Osteoblast (primary cell): ENCODE measurements around the gene UTP15. TPM values are rescaled to one million over a fixed set of nuclear protein-coding genes. Genes with fewer than 3 reads are reported as not detected.

Source experiments
- DNase-seq: peaks from one replicate; pipeline ENCODE4 v3.0.0; 2011; ENCODE audit warnings: low spot score, mixed read lengths; ENCODE audit not compliant: insufficient read length; ENCODE audit errors: missing footprints
- H2AFZ ChIP-seq: 2 replicates; pipeline ENCODE4 v1.6.0; 2011; ENCODE audit warnings: mild to moderate bottlenecking, low read length
- H3K27ac ChIP-seq: 2 replicates; pipeline ENCODE4 v1.5.1; 2011; ENCODE audit warnings: mild to moderate bottlenecking, low read depth, low read length, moderate library complexity
- H3K27me3 ChIP-seq: 2 replicates; pipeline ENCODE4 v1.6.0; 2012; ENCODE audit warnings: mild to moderate bottlenecking, control low read depth, inconsistent platforms, low read length, moderate library complexity; ENCODE audit not compliant: insufficient read depth
- H3K36me3 ChIP-seq: 2 replicates; pipeline ENCODE4 v1.5.1; 2011; ENCODE audit warnings: mild to moderate bottlenecking, low read length, control low read depth, moderate library complexity; ENCODE audit not compliant: insufficient read depth
- H3K4me1 ChIP-seq: 2 replicates; pipeline ENCODE4 v1.5.1; 2011; ENCODE audit warnings: mild to moderate bottlenecking, low read length, control low read depth, moderate library complexity; ENCODE audit not compliant: insufficient read depth
- H3K4me2 ChIP-seq: 2 replicates; pipeline ENCODE4 v1.6.0; 2011; ENCODE audit warnings: mild to moderate bottlenecking, low read length; ENCODE audit not compliant: insufficient read depth
- H3K4me3 ChIP-seq: fragments of 200-600 bp; sonication (generic); 3 replicates; pipeline ENCODE4 v1.5.1; 2012; ENCODE audit warnings: mild to moderate bottlenecking, low read length, inconsistent platforms; ENCODE audit not compliant: insufficient read depth
- H3K79me2 ChIP-seq: 2 replicates; pipeline ENCODE4 v1.6.0; 2012; ENCODE audit warnings: mild to moderate bottlenecking, low read length, control low read depth, inconsistent platforms; ENCODE audit not compliant: insufficient read depth
- H3K9me3 ChIP-seq: 2 replicates; pipeline ENCODE4 v1.5.1; 2011; ENCODE audit warnings: low read depth, low read length, control low read depth
- H4K20me1 ChIP-seq: 2 replicates; pipeline ENCODE4 v1.6.0; 2012; ENCODE audit warnings: mild to moderate bottlenecking, low read length, control low read depth; ENCODE audit not compliant: insufficient read depth
- total RNA-seq: library from RNA; depleted of rRNA; stranded (reverse); fragments of >200 nt; gene quantifications from 2 replicates; pipeline ENCODE4 v1.2.3, GENCODE V29; 2012
- TF ChIP-seq, protein P1 (sequence below): IDR thresholded peaks from 2 replicates; pipeline ENCODE4 v1.5.1; 2011; ENCODE audit warnings: mild to moderate bottlenecking, low read depth, low read length, moderate library complexity; ENCODE audit errors: extremely low read depth

Gene UTP15
- total RNA-seq, 1 donor, result 20.6 TPM

DNA sequence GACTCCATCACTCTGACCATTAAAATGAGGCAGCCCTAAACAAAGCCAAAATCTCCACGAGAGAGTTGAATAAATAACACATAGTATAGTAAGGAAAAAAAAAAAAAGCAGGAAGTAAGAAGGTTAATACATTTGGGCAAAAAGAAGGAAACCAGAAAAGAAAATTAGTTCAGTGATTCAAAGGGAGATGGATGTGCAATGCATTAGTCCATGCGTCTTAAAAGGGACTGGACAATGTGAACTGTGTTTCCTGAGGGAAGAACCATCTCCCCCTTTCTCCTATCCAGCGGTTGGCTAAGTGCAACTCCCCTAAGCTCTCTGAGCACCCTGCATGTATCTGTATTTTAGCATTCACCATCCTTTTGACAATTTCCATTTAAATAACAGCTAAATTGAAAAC, 1.5 kb upstream of the UTP15 start:
- peak overlapping the region; percentile 83 for H3K4me2 ChIP-seq
- H3K9me3 ChIP-seq, result no peaks in the 10 kb centered on the region
- H4K20me1 ChIP-seq, result no peaks in the 10 kb centered on the region
- H3K27ac ChIP-seq, result peak overlapping the region; percentile 94
- H3K4me3 ChIP-seq, result peak overlapping the region; percentile 76
- H3K36me3 ChIP-seq, result peaks cover 28% of the 10 kb centered on the region
- H3K27me3 ChIP-seq, result no peaks in the 10 kb centered on the region
- no peak for DNase-seq
- peaks cover 21% of the 10 kb centered on the region for H3K4me1 ChIP-seq
- peaks cover 56% of the 10 kb centered on the region for H3K79me2 ChIP-seq
- TF ChIP-seq, protein P1, sequence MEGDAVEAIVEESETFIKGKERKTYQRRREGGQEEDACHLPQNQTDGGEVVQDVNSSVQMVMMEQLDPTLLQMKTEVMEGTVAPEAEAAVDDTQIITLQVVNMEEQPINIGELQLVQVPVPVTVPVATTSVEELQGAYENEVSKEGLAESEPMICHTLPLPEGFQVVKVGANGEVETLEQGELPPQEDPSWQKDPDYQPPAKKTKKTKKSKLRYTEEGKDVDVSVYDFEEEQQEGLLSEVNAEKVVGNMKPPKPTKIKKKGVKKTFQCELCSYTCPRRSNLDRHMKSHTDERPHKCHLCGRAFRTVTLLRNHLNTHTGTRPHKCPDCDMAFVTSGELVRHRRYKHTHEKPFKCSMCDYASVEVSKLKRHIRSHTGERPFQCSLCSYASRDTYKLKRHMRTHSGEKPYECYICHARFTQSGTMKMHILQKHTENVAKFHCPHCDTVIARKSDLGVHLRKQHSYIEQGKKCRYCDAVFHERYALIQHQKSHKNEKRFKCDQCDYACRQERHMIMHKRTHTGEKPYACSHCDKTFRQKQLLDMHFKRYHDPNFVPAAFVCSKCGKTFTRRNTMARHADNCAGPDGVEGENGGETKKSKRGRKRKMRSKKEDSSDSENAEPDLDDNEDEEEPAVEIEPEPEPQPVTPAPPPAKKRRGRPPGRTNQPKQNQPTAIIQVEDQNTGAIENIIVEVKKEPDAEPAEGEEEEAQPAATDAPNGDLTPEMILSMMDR, result no peak
- H2AFZ ChIP-seq, result peak overlapping the region; percentile 97

GRCh38 chr5:73564675-73565074, 868 bp upstream of the UTP15 start:
- TF ChIP-seq, protein P1, result no peak
- Histone ChIP-seq H3K79me2 (peaks cover 60% of the 10 kb centered on the region), H3K4me2 (peak overlapping the region; percentile 83)

GRCh38 chr5:73565969-73566547, 515 bp downstream of the UTP15 start:
- DNase-seq, result no peak
- H3K4me2 ChIP-seq, result peak overlapping the region; percentile 83
- no peaks in the 10 kb centered on the region for H4K20me1 ChIP-seq
- peaks cover 17% of the 10 kb centered on the region for H3K36me3 ChIP-seq
- TF ChIP-seq, protein P1, result no peak
- H3K27me3 ChIP-seq, result no peaks in the 10 kb centered on the region
- peak overlapping the region; percentile 94 for H3K27ac ChIP-seq
- H3K4me1 ChIP-seq, result peaks cover 21% of the 10 kb centered on the region
- peak overlapping the region; percentile 97 for H2AFZ ChIP-seq
- H3K9me3 ChIP-seq, result no peaks in the 10 kb centered on the region
- H3K79me2 ChIP-seq, result peaks cover 62% of the 10 kb centered on the region
- peak overlapping the region; percentile 76 for H3K4me3 ChIP-seq

More at GRCh38 chr5:73564675-73565074, 868 bp upstream of the UTP15 start:
- Histone ChIP-seq H3K27me3 (no peaks in the 10 kb centered on the region), H2AFZ (peak overlapping the region; percentile 97), H4K20me1 (no peaks in the 10 kb centered on the region), H3K27ac (peak overlapping the region; percentile 94), H3K36me3 (peaks cover 22% of the 10 kb centered on the region), H3K9me3 (no peaks in the 10 kb centered on the region), H3K4me1 (peaks cover 21% of the 10 kb centered on the region), H3K4me3 (peak overlapping the region; percentile 76)
- peak; percentile 43 for DNase-seq

DNA sequence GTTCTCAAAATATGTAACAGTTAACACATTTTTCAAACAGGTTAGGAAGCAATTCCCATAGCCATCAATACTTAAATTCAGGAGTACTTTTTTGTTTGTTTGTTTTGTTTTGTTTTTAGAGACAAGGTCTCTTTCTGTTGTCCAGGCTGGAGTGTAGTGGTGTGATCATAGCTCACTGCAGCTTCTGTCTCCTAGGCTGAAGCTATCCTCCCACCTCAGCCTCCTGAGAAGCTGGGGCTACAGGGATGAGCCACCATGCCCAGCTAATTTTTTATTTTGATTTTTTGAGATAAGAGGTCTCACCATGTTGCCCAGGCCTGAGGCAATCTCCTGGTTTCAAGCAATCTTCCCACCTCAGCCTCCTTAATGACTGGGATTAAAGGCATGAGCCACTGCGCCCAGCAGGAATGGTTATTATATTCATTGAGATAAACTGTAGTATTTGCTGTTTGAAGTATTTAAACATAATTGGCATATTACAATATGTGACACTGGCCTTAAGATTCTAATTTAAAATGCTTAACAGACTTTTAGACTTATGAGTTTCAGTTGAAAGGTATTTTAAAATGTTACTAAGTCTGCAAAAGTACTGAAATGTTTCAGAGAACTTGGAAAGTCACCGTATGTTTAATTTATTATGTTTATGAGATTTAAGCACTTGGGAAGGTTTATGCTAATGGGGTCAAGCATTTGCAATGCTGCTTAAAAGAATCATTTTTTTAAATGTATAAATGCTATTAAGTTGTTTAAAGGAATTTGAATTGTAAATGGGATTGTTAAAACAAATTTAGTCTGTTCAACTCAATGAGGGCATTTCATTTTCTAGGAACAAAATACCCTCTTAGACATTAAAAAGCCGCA, 17.0 kb downstream of the UTP15 start:
- Histone ChIP-seq H4K20me1 (no peaks in the 10 kb centered on the region), H3K36me3 (peaks cover 38% of the 10 kb centered on the region), H3K4me3 (no peak overlapping the region), H3K9me3 (no peaks in the 10 kb centered on the region), H2AFZ (no peak overlapping the region), H3K4me2 (no peak overlapping the region), H3K4me1 (no peaks in the 10 kb centered on the region), H3K27me3 (no peaks in the 10 kb centered on the region), H3K27ac (no peak overlapping the region), H3K79me2 (no peaks in the 10 kb centered on the region)
- DNase-seq, result no peak
- TF ChIP-seq, protein P1, result no peak
